ENCODE results near the gene IVD. TPM values are rescaled to one million over a fixed set of nuclear protein-coding genes. Genes with fewer than 3 reads are reported as not detected.

Gene IVD
- total and polyA plus RNA-seq, 4 donors, result 40.3 to 156 (median 94.4) TPM

DNA sequence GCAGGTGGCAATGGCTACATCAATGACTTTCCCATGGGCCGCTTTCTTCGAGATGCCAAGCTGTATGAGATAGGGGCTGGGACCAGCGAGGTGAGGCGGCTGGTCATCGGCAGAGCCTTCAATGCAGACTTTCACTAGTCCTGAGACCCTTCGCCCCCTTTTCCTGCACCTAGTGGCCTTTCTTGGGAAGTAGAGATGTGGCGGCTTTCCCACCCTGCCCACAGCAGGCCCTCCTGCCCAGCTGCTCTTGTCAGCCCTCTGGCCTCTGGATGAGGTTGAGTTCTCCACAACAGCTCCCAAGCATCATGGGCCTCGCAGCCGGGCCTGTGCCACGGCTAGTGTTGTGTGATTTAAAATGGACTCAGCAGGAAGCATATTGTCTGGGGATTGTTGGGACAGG lies 12.5 kb downstream of the IVD start:
- TF ChIP-seq, protein P1, sequence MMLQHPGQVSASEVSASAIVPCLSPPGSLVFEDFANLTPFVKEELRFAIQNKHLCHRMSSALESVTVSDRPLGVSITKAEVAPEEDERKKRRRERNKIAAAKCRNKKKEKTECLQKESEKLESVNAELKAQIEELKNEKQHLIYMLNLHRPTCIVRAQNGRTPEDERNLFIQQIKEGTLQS (IDR thresholded peaks at IDR 0.05), result no peak
- TF ChIP-seq TAF1 (conservative IDR thresholded peaks at IDR 0.05), result no peak
- no peak for TF ChIP-seq HNF4G (IDR thresholded peaks at IDR 0.05)
- TF ChIP-seq SP1 (IDR thresholded peaks at IDR 0.05), result no peak
- TF ChIP-seq, protein P2, sequence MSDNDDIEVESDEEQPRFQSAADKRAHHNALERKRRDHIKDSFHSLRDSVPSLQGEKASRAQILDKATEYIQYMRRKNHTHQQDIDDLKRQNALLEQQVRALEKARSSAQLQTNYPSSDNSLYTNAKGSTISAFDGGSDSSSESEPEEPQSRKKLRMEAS (IDR thresholded peaks at IDR 0.05), result no peak
- no peak for TF ChIP-seq FOXA2 (IDR thresholded peaks at IDR 0.05)
- Histone ChIP-seq H3K4me1 (ENCODE audit: control insufficient read depth in 4 of 4, insufficient read depth in 4 of 4, low read length in 3 of 4) (peaks cover 9 to 25% (median 24%) of the 10 kb centered on the region in 4 donors), H3K9me3 (ENCODE audit: control insufficient read depth in 4 of 4, low read length in 3 of 4) (no peaks in the 10 kb centered on the region), H3K27me3 (ENCODE audit: control insufficient read depth in 4 of 4, insufficient read depth in 4 of 4, low read length in 3 of 4) (no peaks in the 10 kb centered on the region), H3K27ac (ENCODE audit: low read depth in 1 of 2, low read length in 2 of 2) (no peak overlapping the region), H3K36me3 (ENCODE audit: control insufficient read depth in 4 of 4, insufficient read depth in 3 of 4, low read depth in 1 of 4, low read length in 3 of 4) (peaks cover 12 to 40% (median 25%) of the 10 kb centered on the region in 4 donors), H3K4me3 (ENCODE audit: low read depth in 1 of 3, low read length in 3 of 3) (no peak overlapping the region), H3K9ac (ENCODE audit: low read depth in 1 of 2, low read length in 2 of 2) (no peak overlapping the region)
- 95% methylated on average over 10 of the region's 10 CpGs for WGBS
- DNase-seq (ENCODE audit: low spot score), result no peak

DNA sequence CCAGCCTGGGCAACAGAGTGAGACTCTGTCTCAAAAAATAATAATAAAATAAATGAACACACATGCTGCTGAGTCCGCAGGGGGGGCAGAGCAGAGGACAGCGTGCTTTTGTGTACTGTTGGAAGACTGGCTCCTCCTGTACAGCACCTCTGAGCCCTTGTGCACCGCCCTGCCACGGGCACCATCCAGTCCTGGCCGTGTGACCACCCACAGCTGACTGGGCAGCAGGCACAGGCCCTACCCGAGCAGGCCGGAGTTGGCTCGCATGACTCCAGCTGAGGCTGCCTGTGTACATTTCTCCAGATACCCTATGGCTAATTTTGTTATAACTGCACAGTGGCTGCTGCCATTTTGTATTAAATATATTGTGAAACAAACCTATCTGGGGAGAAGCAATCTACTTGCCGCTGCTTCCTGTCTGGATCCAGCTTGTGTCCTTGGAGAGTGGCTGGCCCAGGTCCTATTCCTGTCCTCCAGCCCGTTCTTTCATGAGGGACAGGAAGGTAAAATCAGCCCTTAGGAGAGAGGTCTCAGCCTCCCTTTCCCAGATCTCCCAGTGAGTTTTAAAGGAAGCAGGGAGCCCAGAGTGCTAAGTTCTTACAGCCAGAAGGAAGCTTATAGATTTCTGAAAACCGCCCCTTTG lies 14.6 kb downstream of the IVD start:
- no peak overlapping the region for H3K4me3 ChIP-seq (ENCODE audit: low read depth in 1 of 3, low read length in 3 of 3)
- no peak overlapping the region for H3K9ac ChIP-seq (ENCODE audit: low read depth in 1 of 2, low read length in 2 of 2)
- H3K36me3 ChIP-seq (ENCODE audit: control insufficient read depth in 4 of 4, insufficient read depth in 3 of 4, low read depth in 1 of 4, low read length in 3 of 4), result peaks cover 3 to 27% (median 12%) of the 10 kb centered on the region in 4 donors
- H3K4me1 ChIP-seq (ENCODE audit: control insufficient read depth in 4 of 4, insufficient read depth in 4 of 4, low read length in 3 of 4), result peaks cover 7 to 24% (median 21%) of the 10 kb centered on the region in 4 donors
- no peak for TF ChIP-seq HNF4A (conservative IDR thresholded peaks at IDR 0.05)
- peak; percentile 33 for TF ChIP-seq YY1 (IDR thresholded peaks at IDR 0.05)
- TF ChIP-seq, protein P3, sequence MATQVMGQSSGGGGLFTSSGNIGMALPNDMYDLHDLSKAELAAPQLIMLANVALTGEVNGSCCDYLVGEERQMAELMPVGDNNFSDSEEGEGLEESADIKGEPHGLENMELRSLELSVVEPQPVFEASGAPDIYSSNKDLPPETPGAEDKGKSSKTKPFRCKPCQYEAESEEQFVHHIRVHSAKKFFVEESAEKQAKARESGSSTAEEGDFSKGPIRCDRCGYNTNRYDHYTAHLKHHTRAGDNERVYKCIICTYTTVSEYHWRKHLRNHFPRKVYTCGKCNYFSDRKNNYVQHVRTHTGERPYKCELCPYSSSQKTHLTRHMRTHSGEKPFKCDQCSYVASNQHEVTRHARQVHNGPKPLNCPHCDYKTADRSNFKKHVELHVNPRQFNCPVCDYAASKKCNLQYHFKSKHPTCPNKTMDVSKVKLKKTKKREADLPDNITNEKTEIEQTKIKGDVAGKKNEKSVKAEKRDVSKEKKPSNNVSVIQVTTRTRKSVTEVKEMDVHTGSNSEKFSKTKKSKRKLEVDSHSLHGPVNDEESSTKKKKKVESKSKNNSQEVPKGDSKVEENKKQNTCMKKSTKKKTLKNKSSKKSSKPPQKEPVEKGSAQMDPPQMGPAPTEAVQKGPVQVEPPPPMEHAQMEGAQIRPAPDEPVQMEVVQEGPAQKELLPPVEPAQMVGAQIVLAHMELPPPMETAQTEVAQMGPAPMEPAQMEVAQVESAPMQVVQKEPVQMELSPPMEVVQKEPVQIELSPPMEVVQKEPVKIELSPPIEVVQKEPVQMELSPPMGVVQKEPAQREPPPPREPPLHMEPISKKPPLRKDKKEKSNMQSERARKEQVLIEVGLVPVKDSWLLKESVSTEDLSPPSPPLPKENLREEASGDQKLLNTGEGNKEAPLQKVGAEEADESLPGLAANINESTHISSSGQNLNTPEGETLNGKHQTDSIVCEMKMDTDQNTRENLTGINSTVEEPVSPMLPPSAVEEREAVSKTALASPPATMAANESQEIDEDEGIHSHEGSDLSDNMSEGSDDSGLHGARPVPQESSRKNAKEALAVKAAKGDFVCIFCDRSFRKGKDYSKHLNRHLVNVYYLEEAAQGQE (IDR thresholded peaks at IDR 0.05), result no peak
- H3K27ac ChIP-seq (ENCODE audit: low read depth in 1 of 2, low read length in 2 of 2), result no peak overlapping the region
- no peak for DNase-seq (ENCODE audit: low spot score)
- no peaks in the 10 kb centered on the region for H3K9me3 ChIP-seq (ENCODE audit: control insufficient read depth in 4 of 4, low read length in 3 of 4)
- H3K27me3 ChIP-seq (ENCODE audit: control insufficient read depth in 4 of 4, insufficient read depth in 4 of 4, low read length in 3 of 4), result no peaks in the 10 kb centered on the region
- WGBS, result 63% methylated on average over 11 of the region's 11 CpGs

DNA sequence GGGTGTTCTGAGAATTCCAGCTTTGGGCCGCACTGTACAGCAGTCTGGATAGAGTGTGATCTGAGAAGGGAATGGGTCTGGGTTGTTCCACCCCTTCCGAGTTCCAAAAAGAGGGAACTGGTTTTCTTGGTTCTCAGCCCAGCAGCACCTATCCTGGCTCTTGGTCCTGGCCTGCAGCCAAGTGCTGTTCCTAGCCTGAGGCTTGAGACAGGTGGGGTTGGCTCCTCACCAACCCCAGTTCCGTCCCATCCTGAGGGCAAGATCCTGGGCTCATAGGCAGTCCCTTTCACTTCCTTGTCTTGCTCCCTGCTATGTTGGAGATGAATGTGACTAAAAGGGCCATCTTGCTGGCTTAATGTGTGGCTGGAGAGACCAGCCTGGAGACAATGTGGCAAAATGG lies 15.2 kb downstream of the IVD start:
- no peaks in the 10 kb centered on the region for H3K27me3 ChIP-seq (ENCODE audit: control insufficient read depth in 4 of 4, insufficient read depth in 4 of 4, low read length in 3 of 4)
- TF ChIP-seq, protein P4, sequence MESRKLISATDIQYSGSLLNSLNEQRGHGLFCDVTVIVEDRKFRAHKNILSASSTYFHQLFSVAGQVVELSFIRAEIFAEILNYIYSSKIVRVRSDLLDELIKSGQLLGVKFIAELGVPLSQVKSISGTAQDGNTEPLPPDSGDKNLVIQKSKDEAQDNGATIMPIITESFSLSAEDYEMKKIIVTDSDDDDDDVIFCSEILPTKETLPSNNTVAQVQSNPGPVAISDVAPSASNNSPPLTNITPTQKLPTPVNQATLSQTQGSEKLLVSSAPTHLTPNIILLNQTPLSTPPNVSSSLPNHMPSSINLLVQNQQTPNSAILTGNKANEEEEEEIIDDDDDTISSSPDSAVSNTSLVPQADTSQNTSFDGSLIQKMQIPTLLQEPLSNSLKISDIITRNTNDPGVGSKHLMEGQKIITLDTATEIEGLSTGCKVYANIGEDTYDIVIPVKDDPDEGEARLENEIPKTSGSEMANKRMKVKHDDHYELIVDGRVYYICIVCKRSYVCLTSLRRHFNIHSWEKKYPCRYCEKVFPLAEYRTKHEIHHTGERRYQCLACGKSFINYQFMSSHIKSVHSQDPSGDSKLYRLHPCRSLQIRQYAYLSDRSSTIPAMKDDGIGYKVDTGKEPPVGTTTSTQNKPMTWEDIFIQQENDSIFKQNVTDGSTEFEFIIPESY (IDR thresholded peaks at IDR 0.05), result no peak
- TF ChIP-seq HNF4A (conservative IDR thresholded peaks at IDR 0.05) (no peak), YY1 (IDR thresholded peaks at IDR 0.05) (peak; percentile 19)
- TF ChIP-seq, protein P5, sequence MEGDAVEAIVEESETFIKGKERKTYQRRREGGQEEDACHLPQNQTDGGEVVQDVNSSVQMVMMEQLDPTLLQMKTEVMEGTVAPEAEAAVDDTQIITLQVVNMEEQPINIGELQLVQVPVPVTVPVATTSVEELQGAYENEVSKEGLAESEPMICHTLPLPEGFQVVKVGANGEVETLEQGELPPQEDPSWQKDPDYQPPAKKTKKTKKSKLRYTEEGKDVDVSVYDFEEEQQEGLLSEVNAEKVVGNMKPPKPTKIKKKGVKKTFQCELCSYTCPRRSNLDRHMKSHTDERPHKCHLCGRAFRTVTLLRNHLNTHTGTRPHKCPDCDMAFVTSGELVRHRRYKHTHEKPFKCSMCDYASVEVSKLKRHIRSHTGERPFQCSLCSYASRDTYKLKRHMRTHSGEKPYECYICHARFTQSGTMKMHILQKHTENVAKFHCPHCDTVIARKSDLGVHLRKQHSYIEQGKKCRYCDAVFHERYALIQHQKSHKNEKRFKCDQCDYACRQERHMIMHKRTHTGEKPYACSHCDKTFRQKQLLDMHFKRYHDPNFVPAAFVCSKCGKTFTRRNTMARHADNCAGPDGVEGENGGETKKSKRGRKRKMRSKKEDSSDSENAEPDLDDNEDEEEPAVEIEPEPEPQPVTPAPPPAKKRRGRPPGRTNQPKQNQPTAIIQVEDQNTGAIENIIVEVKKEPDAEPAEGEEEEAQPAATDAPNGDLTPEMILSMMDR (IDR thresholded peaks at IDR 0.05; ENCODE audit: low read depth, low read length, missing input control), result no peak
- no peak overlapping the region for H3K27ac ChIP-seq (ENCODE audit: low read depth in 1 of 2, low read length in 2 of 2)
- H3K36me3 ChIP-seq (ENCODE audit: control insufficient read depth in 4 of 4, insufficient read depth in 3 of 4, low read depth in 1 of 4, low read length in 3 of 4), result peaks cover 1 to 21% (median 6%) of the 10 kb centered on the region in 4 donors
- WGBS, result 16% methylated on average over 3 of the region's 3 CpGs
- no peak overlapping the region for H3K9ac ChIP-seq (ENCODE audit: low read depth in 1 of 2, low read length in 2 of 2)
- no peaks in the 10 kb centered on the region for H3K9me3 ChIP-seq (ENCODE audit: control insufficient read depth in 4 of 4, low read length in 3 of 4)
- DNase-seq (ENCODE audit: low spot score), result no peak
- peaks cover 7 to 24% (median 21%) of the 10 kb centered on the region in 4 donors for H3K4me1 ChIP-seq (ENCODE audit: control insufficient read depth in 4 of 4, insufficient read depth in 4 of 4, low read length in 3 of 4)
- H3K4me3 ChIP-seq (ENCODE audit: low read depth in 1 of 3, low read length in 3 of 3), result no peak overlapping the region

Measured in liver (tissue), 9 donors.